ENCODE results near the gene FOXN3. TPM values are rescaled to one million over a fixed set of nuclear protein-coding genes. Genes with fewer than 3 reads are reported as not detected.

FOXN3 gene
- total RNA-seq, 1 experiment from 2014 or later = 8.8 TPM

- Histone ChIP-seq H3K4me1 (ENCODE audit: control insufficient read depth, insufficient read depth, low read length) (no peaks in the 10 kb centered on the region), H3K36me3 (ENCODE audit: control insufficient read depth, insufficient read depth, low read length) (no peaks in the 10 kb centered on the region), H3K27me3 (ENCODE audit: control insufficient read depth, insufficient read depth, low read length) (no peaks in the 10 kb centered on the region), H3K9me3 (ENCODE audit: control insufficient read depth, insufficient read depth, low read depth, low read length) (no peaks in the 10 kb centered on the region), H3K4me3 (ENCODE audit: low read depth in 2 of 2, low read length in 2 of 2) (no peak overlapping the region), H3K27ac (ENCODE audit: low read length) (no peak overlapping the region)
- no peak for DNase-seq (ENCODE audit: low read depth, low spot score)
- in situ Hi-C loops (cut with HindIII; ENCODE audit: low pct_unique_long_range_greater_than_20kb, low sequenced_read_pairs) = no loop called here
- CTCF ChIA-PET = no interaction called here
- POLR2A ChIA-PET = interaction anchor here (0.6 kb wide), 1 partner anchor 28 kb away, joined by 5 read pairs; no protein-coding TSS in a partner anchor
- no peak for ATAC-seq
- no TSS peak for BruUV-seq (replicated peaks)
- intact Hi-C loops (cut with micrococcal nuclease; ENCODE audit: unreplicated experiment) = no loop called here
- TF ChIP-seq TCF7L2 (IDR thresholded peaks at IDR 0.05; ENCODE audit: low read depth, low read length) (no peak), REST (IDR thresholded peaks at IDR 0.05; ENCODE audit: insufficient read depth in 1 of 2, low read depth in 2 of 2, low read length in 1 of 2) (no peak), CTCF (IDR thresholded peaks at IDR 0.05) (no peak), SIN3A (IDR thresholded peaks at IDR 0.05; ENCODE audit: borderline replicate concordance, insufficient read depth, low read depth, low read length) (no peak), POLR2AphosphoS5 (IDR thresholded peaks at IDR 0.05; ENCODE audit: low read depth, low read length) (no peak)
Observed at GRCh38 chr14:89184952-89185351, 232.1 kb downstream of the FOXN3 start.

- H3K4me3 ChIP-seq (ENCODE audit: low read depth in 2 of 2, low read length in 2 of 2) = no peak overlapping the region
- TF ChIP-seq SIN3A (IDR thresholded peaks at IDR 0.05; ENCODE audit: borderline replicate concordance, insufficient read depth, low read depth, low read length) (no peak), POLR2AphosphoS5 (IDR thresholded peaks at IDR 0.05; ENCODE audit: low read depth, low read length) (no peak), TCF7L2 (IDR thresholded peaks at IDR 0.05; ENCODE audit: low read depth, low read length) (no peak), REST (IDR thresholded peaks at IDR 0.05; ENCODE audit: insufficient read depth in 1 of 2, low read depth in 2 of 2, low read length in 1 of 2) (no peak), CTCF (IDR thresholded peaks at IDR 0.05) (no peak)
- H3K27ac ChIP-seq (ENCODE audit: low read length) = no peak overlapping the region
- no peak for ATAC-seq
- ChIA-PET CTCF (no interaction called here), POLR2A (no interaction called here)
- no peaks in the 10 kb centered on the region for H3K27me3 ChIP-seq (ENCODE audit: control insufficient read depth, insufficient read depth, low read length)
- DNase-seq (ENCODE audit: low read depth, low spot score) = no peak
- H3K9me3 ChIP-seq (ENCODE audit: control insufficient read depth, insufficient read depth, low read depth, low read length) = no peaks in the 10 kb centered on the region
- no TSS peak for BruUV-seq (replicated peaks)
- intact Hi-C loops (cut with micrococcal nuclease; ENCODE audit: unreplicated experiment) = no loop called here
- no peaks in the 10 kb centered on the region for H3K4me1 ChIP-seq (ENCODE audit: control insufficient read depth, insufficient read depth, low read length)
- in situ Hi-C loops (cut with HindIII; ENCODE audit: low pct_unique_long_range_greater_than_20kb, low sequenced_read_pairs) = no loop called here
- no peaks in the 10 kb centered on the region for H3K36me3 ChIP-seq (ENCODE audit: control insufficient read depth, insufficient read depth, low read length)
Observed at GRCh38 chr14:89182326-89182725, 234.7 kb downstream of the FOXN3 start.
